Dendritic cell treated with granulocyte-macrophage colony-stimulating factor and Interleukin-4, amounts not matched to agents 40 ng/mL and 50 ng/mL, for 4 days (primary cell): Measurements from ENCODE around the gene PPFIA4.
"Not testable (repeated sequence)": the region's sequence is repeated elsewhere in the genome, so short reads cannot be mapped to it uniquely, and the experiment has no call there.

Experiments used
- H3K27ac Mint-ChIP-seq: one replicate; pipeline ENCODE4 v1.8.0; 2022; ENCODE audit warnings: mild to moderate bottlenecking, mixed read lengths
- H3K27me3 Mint-ChIP-seq: one replicate; pipeline ENCODE4 v1.8.0; 2022; ENCODE audit warnings: mild to moderate bottlenecking, mixed read lengths
- H3K36me3 Mint-ChIP-seq: one replicate; pipeline ENCODE4 v1.8.0; 2022; ENCODE audit warnings: low read depth, mixed read lengths
- H3K4me1 Mint-ChIP-seq: one replicate; pipeline ENCODE4 v1.8.0; 2022; ENCODE audit warnings: low read depth, mixed read lengths
- H3K4me3 Mint-ChIP-seq: one replicate; pipeline ENCODE4 v1.8.0; 2022; ENCODE audit warnings: mild to moderate bottlenecking, moderate library complexity, mixed read lengths
- H3K9me3 Mint-ChIP-seq: one replicate; pipeline ENCODE4 v1.8.0; 2022; ENCODE audit warnings: mixed read lengths
- intact Hi-C: fragments of 100-400 bp; cut with micrococcal nuclease; formaldehyde crosslinking; loops from one replicate; pipeline ENCODE4 v1.15.0; 2022

PPFIA4 gene

DNA sequence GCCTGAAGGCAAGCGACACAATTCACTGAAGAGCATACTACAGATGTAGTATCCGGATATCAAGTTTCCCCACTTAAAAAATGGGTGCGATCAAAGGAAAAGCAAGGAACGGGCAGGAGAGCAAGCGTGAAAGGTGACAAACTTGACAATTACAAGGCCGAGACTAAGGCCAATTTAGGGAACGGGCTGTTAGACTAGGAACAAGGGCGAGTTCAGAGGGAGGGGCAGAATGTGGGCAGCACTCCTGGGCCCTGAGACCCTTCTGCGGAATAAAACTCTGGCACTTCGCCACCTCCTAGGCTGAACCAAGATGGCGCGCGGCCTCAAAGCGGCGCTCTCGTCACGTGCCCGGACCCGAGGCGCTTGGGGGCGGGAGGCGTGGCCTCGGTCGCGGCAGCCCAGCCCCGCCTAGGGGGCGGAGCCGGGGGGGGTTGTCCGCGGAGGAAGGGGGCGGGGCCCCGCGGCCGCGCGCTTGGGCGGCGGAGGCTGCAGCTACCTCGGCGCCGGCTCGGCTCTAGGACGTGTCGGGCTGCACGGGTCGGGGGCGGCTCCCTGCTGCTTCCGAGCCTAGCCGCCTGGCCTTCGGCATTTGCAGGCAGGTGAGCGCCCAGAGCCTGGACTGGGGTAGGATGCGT, at the start of gene PPFIA4:
PPFIA4 (plus strand) TSS at position 461 of the 635 bp plus-strand sequence. CDS start 12,518 bp downstream, outside the sequence.
- H3K27ac Mint-ChIP-seq: peak within 1 kb of the TSS; percentile 16
- intact Hi-C loops: no loop called here

DNA sequence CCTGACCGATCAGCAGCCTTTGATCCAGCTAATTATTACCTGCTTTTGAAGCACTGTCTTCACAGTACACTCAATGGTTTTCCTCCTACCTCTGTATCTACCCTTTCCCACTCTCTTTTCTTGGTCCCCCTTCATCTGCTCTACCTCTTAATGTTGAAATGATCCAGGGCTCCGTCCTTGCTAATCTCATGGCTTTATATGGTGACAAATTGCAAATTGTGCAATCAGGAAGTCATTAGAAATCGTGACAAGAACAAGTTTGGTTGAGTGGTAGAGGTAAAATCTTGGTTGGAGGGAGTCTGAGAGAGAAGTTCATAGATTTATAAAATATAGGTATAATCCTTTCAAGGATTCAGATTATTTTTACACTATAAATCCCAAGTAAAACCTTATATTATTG, 49.7 kb upstream of the PPFIA4 start:
- peak overlapping the region; percentile 22 for H3K27ac Mint-ChIP-seq

More for the DNA sequence above, at the start of gene PPFIA4:
- H3K4me3 Mint-ChIP-seq: peak within 1 kb of the TSS; percentile 66
- peaks cover 19% of the 10 kb centered on the region for H3K4me1 Mint-ChIP-seq
- H3K9me3 Mint-ChIP-seq: peaks cover 10% of the 10 kb centered on the region
- peaks cover 47% of the 10 kb centered on the region for H3K36me3 Mint-ChIP-seq
- H3K27me3 Mint-ChIP-seq: peaks cover 28% of the 10 kb centered on the region

DNA sequence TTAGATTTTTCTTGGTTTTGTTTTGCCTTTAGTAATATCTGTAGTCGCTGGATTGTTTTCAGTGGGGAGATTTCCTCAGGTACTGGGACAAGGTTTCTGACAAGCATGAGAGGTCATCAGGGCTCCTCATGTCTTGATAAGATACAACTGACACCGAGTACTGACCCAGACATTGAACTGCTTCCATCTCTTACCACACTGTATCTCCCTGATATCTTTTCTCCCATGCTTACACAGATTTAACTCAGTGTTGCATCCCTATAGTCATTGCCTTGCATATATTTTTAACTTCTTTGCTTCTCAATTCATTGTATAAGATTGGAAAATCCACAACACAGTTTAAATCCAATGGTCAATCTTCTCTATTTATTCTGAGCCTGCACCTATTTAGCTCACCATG, 46.8 kb upstream of the PPFIA4 start:
- no peaks in the 10 kb centered on the region for H3K27me3 Mint-ChIP-seq
- H3K27ac Mint-ChIP-seq: no peak overlapping the region
- intact Hi-C loops: no loop called here
- H3K4me3 Mint-ChIP-seq: no peak overlapping the region
- no peaks in the 10 kb centered on the region for H3K36me3 Mint-ChIP-seq
- no peaks in the 10 kb centered on the region for H3K9me3 Mint-ChIP-seq
- peaks cover 47% of the 10 kb centered on the region for H3K4me1 Mint-ChIP-seq

More for the DNA sequence above, 49.7 kb upstream of the PPFIA4 start:
- Mint-ChIP-seq H3K27me3 (no peaks in the 10 kb centered on the region), H3K4me3 (no peak overlapping the region), H3K4me1 (peaks cover 44% of the 10 kb centered on the region), H3K9me3 (no peaks in the 10 kb centered on the region), H3K36me3 (no peaks in the 10 kb centered on the region)
- intact Hi-C loops: no loop called here

DNA sequence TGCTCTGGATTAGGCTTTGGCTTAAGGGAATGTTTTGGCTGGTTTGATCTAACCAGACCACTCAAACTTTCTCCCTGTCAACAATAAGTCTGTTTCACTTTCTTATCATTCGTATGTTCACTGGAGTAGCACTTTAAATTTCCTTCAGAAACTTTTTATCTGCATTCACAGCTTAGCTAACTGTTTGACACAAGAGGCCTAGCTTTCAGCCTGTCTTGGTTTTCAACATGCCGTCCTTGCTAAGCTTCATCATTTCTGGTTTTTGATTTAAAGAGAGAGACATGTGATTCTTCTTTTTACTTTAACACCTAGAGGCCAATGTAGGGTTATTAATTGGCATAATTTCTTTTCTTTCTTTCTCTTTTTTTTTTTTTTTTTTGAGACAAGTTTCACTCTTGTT, 44.4 kb upstream of the PPFIA4 start:
- H3K9me3 Mint-ChIP-seq: no peaks in the 10 kb centered on the region
- H3K4me3 Mint-ChIP-seq: no peak overlapping the region
- peaks cover 37% of the 10 kb centered on the region for H3K4me1 Mint-ChIP-seq
- intact Hi-C loops: no loop called here
- no peaks in the 10 kb centered on the region for H3K36me3 Mint-ChIP-seq
- H3K27me3 Mint-ChIP-seq: no peaks in the 10 kb centered on the region
- H3K27ac Mint-ChIP-seq: no peak overlapping the region

- H3K9me3 Mint-ChIP-seq: no peaks in the 10 kb centered on the region
- H3K36me3 Mint-ChIP-seq: no peaks in the 10 kb centered on the region
- peaks cover 38% of the 10 kb centered on the region for H3K4me1 Mint-ChIP-seq
- H3K27ac Mint-ChIP-seq: no peak overlapping the region
- intact Hi-C loops: no loop called here
- no peaks in the 10 kb centered on the region for H3K27me3 Mint-ChIP-seq
- no peak overlapping the region for H3K4me3 Mint-ChIP-seq
Measured at GRCh38 chr1:202982715-202983430, 43.4 kb upstream of the PPFIA4 start.

- H3K27me3 Mint-ChIP-seq, H3K27ac Mint-ChIP-seq, intact Hi-C loops, H3K4me3 Mint-ChIP-seq, H3K36me3 Mint-ChIP-seq, H3K9me3 Mint-ChIP-seq: not testable (repeated sequence)
- H3K4me1 Mint-ChIP-seq: peaks cover 52% of the 10 kb centered on the region
Measured at GRCh38 chr1:202986120-202986519, 40.2 kb upstream of the PPFIA4 start.

DNA sequence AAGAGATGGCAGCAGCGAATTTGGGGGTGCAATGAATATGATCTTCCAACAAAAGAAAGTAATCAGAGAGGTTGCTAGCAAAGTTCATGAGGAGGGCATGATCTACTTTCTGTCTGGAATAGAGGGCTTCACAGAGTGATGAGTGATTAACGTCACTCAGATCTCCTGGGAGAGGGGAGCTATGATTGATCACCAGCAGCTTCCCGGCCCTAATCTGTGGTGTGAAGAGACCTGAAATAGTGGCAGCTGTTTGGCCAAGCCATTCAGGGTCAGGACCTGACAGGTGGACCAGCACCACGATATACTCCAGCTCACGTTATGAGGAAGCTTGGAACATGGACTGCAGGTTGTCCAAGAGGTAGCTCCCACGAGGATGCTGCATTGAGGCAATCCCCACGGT, 39.0 kb upstream of the PPFIA4 start:
- no peak overlapping the region for H3K4me3 Mint-ChIP-seq
- H3K27ac Mint-ChIP-seq: no peak overlapping the region
- peaks cover 7% of the 10 kb centered on the region for H3K9me3 Mint-ChIP-seq
- peaks cover 62% of the 10 kb centered on the region for H3K4me1 Mint-ChIP-seq
- H3K27me3 Mint-ChIP-seq: no peaks in the 10 kb centered on the region
- H3K36me3 Mint-ChIP-seq: no peaks in the 10 kb centered on the region
- intact Hi-C loops: no loop called here

GRCh38 chr1:202987922-202988583, 38.2 kb upstream of the PPFIA4 start:
- no peaks in the 10 kb centered on the region for H3K27me3 Mint-ChIP-seq
- peak overlapping the region; percentile 95 for H3K27ac Mint-ChIP-seq
- intact Hi-C loops: no loop called here

GRCh38 chr1:202989879-202990278, 36.4 kb upstream of the PPFIA4 start:
- H3K4me1 Mint-ChIP-seq: peaks cover 67% of the 10 kb centered on the region
- H3K27me3 Mint-ChIP-seq: no peaks in the 10 kb centered on the region
- H3K9me3 Mint-ChIP-seq: peaks cover 8% of the 10 kb centered on the region
- peak overlapping the region; percentile 95 for H3K27ac Mint-ChIP-seq
- intact Hi-C loops: loop anchor here (10.0 kb wide), 1 partner anchor 235 kb away; no protein-coding TSS in a partner anchor
- no peaks in the 10 kb centered on the region for H3K36me3 Mint-ChIP-seq
- peak overlapping the region; percentile 66 for H3K4me3 Mint-ChIP-seq

More at GRCh38 chr1:202987922-202988583, 38.2 kb upstream of the PPFIA4 start:
- peaks cover 8% of the 10 kb centered on the region for H3K9me3 Mint-ChIP-seq
- H3K4me3 Mint-ChIP-seq: no peak overlapping the region
- peaks cover 63% of the 10 kb centered on the region for H3K4me1 Mint-ChIP-seq
- H3K36me3 Mint-ChIP-seq: no peaks in the 10 kb centered on the region

DNA sequence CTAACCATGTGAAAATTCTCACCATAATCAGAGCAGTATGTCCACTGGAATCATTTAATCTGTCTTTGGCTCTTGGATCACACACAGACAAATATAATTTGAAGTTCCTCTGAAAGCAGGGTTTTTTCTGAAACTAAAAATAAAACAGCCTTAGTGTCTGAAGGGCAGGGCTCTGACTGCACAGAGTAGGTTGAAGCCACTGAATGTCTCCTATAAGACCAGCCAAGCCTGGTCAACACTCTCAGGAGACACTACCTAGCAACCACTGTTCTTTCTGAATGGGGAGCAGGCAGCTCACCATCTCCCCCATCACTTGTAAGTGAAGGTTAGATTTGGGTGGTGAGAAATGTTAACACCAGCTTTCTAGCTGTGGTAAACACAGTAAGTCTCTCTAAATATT, 35.2 kb upstream of the PPFIA4 start:
- H3K4me3 Mint-ChIP-seq: no peak overlapping the region
- no peaks in the 10 kb centered on the region for H3K27me3 Mint-ChIP-seq
- peak overlapping the region; percentile 95 for H3K27ac Mint-ChIP-seq
- no peaks in the 10 kb centered on the region for H3K36me3 Mint-ChIP-seq
- intact Hi-C loops: loop anchor here (10.0 kb wide), 1 partner anchor 236 kb away; no protein-coding TSS in a partner anchor
- H3K9me3 Mint-ChIP-seq: peaks cover 8% of the 10 kb centered on the region
- peaks cover 70% of the 10 kb centered on the region for H3K4me1 Mint-ChIP-seq

DNA sequence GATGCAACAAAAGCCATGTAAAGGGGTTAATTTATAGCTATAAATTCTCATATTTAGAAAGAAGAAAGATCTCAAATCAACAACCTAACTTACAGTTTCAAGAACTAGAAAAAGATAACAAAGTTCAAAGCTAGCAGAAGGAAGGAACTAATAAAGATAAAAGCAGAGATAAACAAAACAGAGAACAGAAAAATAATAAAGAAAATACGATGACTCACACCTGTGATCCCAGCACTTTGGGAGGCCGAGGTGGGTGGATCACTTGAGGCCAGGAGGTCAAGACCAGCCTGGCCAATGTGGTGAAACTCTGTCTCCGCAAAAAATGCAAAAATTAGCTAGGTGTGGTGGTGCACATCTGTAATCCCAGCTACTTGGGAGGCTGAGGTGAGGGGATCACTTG, 31.5 kb upstream of the PPFIA4 start:
- Mint-ChIP-seq H3K27me3 (no peaks in the 10 kb centered on the region), H3K36me3 (no peaks in the 10 kb centered on the region), H3K9me3 (peaks cover 8% of the 10 kb centered on the region), H3K4me3 (no peak overlapping the region), H3K4me1 (peaks cover 63% of the 10 kb centered on the region), H3K27ac (peak overlapping the region; percentile 50)
- intact Hi-C loops: loop anchor here (10.0 kb wide), 1 partner anchor 240 kb away; no protein-coding TSS in a partner anchor

DNA sequence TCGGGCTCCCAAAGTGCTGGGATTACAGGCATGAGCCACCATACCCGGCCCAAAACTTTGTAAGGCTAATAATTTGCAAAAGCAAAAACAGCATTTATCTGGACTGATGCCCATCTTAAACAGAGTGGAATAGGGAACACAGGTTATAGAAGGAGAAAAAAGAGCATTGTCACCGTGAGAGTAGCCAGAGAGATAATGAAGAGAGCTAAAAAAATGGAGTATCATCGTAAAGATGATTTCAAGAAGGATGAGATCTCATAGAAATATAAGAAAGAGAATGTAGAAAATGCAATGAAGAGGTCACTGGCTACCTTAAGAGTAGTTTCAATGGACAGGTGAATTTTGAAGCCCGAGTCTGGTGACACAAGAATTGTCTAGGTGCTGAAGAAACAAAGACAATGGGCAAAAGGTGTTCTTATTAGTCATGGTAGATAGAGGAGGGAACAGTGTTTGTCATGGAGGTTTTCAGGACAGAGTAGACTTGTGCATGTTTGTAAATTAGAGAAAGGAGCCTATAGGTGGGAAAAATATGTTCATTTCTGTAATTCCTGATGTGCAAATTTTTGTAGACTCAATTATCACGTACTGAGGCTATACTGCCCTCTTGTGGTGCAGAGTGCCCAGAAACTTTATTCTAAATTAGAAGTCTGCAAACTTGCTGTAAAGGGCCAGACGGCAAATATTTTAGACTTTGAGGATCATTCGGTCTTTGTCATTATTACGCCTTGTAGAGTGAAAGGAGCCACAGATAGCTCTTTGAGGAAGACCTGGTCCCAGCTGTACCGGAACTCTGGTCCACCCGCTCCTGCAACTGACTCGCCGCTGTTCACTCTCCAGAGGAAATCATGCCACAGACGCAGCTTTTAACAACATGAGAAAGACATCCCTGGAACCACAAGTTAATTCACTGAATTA, 27.2 kb upstream of the PPFIA4 start:
- Mint-ChIP-seq H3K27ac (no peak overlapping the region), H3K27me3 (no peaks in the 10 kb centered on the region), H3K9me3 (no peaks in the 10 kb centered on the region), H3K4me3 (peak overlapping the region; percentile 27), H3K36me3 (no peaks in the 10 kb centered on the region), H3K4me1 (peaks cover 38% of the 10 kb centered on the region)
- intact Hi-C loops: loop anchor here (2.0 to 10.0 kb wide), 3 partner anchors 46 to 244 kb away; partner anchors contain the start of gene KLHL12

DNA sequence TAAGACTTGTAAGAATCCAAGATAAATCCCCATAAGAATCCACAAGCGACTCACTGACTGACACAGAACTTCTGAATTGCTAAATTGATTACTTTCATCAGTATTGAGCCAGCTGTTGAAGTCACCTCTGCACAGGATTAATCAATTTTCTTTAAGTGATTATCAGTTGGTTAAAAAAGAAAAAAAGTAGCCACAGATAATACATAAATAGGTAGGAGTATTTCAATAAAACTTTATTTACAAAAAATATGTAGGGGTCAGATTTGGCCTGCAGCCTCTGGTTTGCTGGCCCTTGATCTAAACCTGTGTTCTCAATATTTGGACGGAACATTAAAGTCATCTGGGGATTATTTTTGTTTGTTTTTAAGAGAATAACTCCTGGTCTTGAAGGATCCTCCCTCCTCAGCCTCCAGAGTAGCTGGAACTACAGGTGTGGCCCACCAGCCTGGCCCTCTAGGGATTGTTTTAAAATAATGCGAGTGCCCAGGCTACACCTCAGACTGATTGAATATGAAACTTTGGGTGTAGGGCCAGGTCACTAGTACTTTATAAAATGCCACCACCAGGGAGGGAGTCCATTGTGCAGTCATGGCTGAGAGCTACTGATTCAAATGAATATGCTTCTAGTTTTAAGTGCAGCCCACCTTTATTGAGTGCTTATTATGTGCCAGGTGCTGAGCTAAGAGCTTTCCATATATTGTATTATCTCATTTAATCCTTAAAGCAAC, 25.9 kb upstream of the PPFIA4 start:
- H3K4me3 Mint-ChIP-seq: no peak overlapping the region
- intact Hi-C loops: no loop called here
- no peaks in the 10 kb centered on the region for H3K9me3 Mint-ChIP-seq
- no peak overlapping the region for H3K27ac Mint-ChIP-seq
- no peaks in the 10 kb centered on the region for H3K27me3 Mint-ChIP-seq
- no peaks in the 10 kb centered on the region for H3K36me3 Mint-ChIP-seq
- H3K4me1 Mint-ChIP-seq: peaks cover 30% of the 10 kb centered on the region
